ENCODE data around the gene VSTM4. TPM values are rescaled to one million over a fixed set of nuclear protein-coding genes. Genes with fewer than 3 reads are reported as not detected.

The VSTM4 gene
- total and polyA plus RNA-seq, 4 donors, result 2.9 to 49.4 (median 7.2) TPM

DNA sequence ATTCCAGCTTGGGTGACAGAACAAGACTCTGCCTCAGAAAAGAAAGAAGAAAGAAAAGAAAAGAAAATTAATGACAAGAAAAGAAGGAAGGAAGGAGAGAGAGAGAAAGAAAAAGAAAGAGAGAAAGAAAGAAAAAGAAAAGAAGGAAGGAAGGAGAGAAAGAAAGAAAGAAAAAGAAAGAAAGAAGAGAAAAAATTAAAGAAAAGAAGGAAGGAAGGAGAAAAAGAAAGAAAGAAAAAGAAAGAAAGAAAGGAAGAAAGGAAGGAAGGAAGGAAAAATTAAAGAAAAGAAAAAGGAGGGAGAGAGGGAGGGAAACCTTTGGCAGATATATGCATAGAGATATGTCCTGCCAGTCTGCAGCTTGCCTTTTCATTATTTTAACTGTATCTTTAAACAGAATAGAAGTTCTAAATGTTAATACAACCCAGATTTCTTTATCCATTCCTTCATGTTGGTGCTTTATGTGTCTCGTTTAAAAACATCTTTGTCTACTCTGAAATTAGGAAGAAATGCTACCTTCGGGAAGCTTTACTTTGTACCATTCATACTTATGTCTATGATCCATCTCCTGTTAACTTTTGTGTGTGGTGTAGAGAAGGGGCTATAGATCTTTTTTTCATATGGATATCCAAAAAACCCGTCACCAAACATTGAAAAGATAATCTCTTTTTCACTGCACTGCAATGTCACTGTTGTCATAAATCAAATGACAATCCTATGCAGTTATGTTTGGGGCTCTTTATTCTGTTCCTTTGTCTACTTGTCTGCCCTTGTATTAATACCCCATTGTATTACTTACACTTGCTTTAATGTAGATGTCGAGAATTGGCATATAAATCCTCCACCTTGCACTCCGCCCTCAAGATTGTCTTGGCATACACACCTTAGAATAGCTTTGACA, 70.8 kb downstream of the VSTM4 start:
- H3K36me3 ChIP-seq (ENCODE audit: control insufficient read depth in 4 of 4, insufficient read depth in 4 of 4, low read length in 4 of 4), result peaks cover 0 to 20% (median 16%) of the 10 kb centered on the region in 4 donors
- 85 to 93% methylated on average over 5 of the region's 5 CpGs for WGBS, 2 donors
- no peak overlapping the region for H3K27ac ChIP-seq (ENCODE audit: low read depth in 1 of 2, low read length in 1 of 2)
- TF ChIP-seq, protein P1, sequence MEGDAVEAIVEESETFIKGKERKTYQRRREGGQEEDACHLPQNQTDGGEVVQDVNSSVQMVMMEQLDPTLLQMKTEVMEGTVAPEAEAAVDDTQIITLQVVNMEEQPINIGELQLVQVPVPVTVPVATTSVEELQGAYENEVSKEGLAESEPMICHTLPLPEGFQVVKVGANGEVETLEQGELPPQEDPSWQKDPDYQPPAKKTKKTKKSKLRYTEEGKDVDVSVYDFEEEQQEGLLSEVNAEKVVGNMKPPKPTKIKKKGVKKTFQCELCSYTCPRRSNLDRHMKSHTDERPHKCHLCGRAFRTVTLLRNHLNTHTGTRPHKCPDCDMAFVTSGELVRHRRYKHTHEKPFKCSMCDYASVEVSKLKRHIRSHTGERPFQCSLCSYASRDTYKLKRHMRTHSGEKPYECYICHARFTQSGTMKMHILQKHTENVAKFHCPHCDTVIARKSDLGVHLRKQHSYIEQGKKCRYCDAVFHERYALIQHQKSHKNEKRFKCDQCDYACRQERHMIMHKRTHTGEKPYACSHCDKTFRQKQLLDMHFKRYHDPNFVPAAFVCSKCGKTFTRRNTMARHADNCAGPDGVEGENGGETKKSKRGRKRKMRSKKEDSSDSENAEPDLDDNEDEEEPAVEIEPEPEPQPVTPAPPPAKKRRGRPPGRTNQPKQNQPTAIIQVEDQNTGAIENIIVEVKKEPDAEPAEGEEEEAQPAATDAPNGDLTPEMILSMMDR (IDR thresholded peaks at IDR 0.05; ENCODE audit: control extremely low read depth, extremely low read depth), result no peak
- H3K9ac ChIP-seq (ENCODE audit: insufficient read depth in 1 of 2, low read length in 2 of 2), result no peak overlapping the region
- peaks cover 0 to 4% (median 0%) of the 10 kb centered on the region in 5 donors for H3K4me1 ChIP-seq (ENCODE audit: control insufficient read depth in 5 of 5, insufficient read depth in 5 of 5, low read length in 5 of 5)
- H3K4me3 ChIP-seq, result no peak overlapping the region
- ATAC-seq (ENCODE audit: insufficient read depth, low FRiP score) (no peak), DNase-seq (no peak)
- no peaks in the 10 kb centered on the region for H3K9me3 ChIP-seq (ENCODE audit: control insufficient read depth in 4 of 4, insufficient read depth in 3 of 4, low read length in 3 of 4)
- no peaks in the 10 kb centered on the region for H3K27me3 ChIP-seq (ENCODE audit: control insufficient read depth in 3 of 3, insufficient read depth in 3 of 3, low read length in 2 of 3)

DNA sequence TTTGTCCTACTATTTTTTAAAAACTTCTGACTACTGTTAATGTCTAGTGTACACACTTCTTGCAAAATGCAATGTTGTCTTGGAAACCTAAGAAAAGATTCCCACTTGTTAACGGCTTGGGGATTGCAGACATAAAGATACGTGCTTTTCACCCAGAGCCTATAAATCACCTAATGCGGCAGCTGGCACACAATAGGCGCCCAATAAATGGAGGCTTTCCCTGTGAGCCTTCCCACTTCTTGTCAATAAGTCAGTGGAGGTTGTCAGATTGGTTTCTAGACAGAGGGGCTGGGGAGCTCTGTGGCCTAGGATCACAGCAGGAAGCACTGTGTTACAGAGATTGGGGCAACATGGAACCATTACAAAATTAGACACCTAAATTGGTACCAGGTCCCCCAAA, 74.7 kb downstream of the VSTM4 start:
- peaks cover 0 to 3% (median 0%) of the 10 kb centered on the region in 4 donors for H3K9me3 ChIP-seq (ENCODE audit: control insufficient read depth in 4 of 4, insufficient read depth in 3 of 4, low read length in 3 of 4)
- H3K27ac ChIP-seq (ENCODE audit: low read depth in 1 of 2, low read length in 1 of 2), result no peak overlapping the region
- DNase-seq (no peak), ATAC-seq (ENCODE audit: insufficient read depth, low FRiP score) (no peak)
- TF ChIP-seq, protein P1 (IDR thresholded peaks at IDR 0.05; ENCODE audit: control extremely low read depth, extremely low read depth), result no peak
- no peak overlapping the region for H3K9ac ChIP-seq (ENCODE audit: insufficient read depth in 1 of 2, low read length in 2 of 2)
- WGBS, 2 donors, result 95 to 97% methylated on average over 4 of the region's 4 CpGs
- H3K27me3 ChIP-seq (ENCODE audit: control insufficient read depth in 3 of 3, insufficient read depth in 3 of 3, low read length in 2 of 3), result no peaks in the 10 kb centered on the region
- no peaks in the 10 kb centered on the region for H3K4me1 ChIP-seq (ENCODE audit: control insufficient read depth in 5 of 5, insufficient read depth in 5 of 5, low read length in 5 of 5)
- H3K36me3 ChIP-seq (ENCODE audit: control insufficient read depth in 4 of 4, insufficient read depth in 4 of 4, low read length in 4 of 4), result peaks cover 0 to 15% (median 6%) of the 10 kb centered on the region in 4 donors
- no peak overlapping the region for H3K4me3 ChIP-seq

DNA sequence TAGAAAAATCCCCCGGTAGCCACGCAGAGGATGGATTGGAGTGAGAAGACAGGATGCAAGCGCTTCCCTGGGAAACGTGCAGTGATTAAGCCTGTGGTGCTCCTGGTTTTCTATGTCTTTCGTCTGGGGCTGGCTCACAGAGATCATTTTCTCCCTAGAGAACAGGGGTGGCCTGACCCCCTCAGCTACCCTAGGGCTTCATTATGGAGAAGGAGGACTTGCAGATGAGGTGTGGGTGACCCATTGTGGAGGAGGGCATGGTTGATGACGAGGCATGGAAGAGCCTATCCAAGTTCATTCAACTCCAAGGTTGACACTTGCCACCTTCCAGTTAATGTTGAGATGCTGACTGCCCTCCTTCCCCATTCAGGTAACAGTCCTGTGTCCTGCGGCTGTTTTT, 75.9 kb downstream of the VSTM4 start:
- H3K9ac ChIP-seq (ENCODE audit: insufficient read depth in 1 of 2, low read length in 2 of 2), result no peak overlapping the region
- H3K27ac ChIP-seq (ENCODE audit: low read depth in 1 of 2, low read length in 1 of 2), result no peak overlapping the region
- DNase-seq, result no peak
- ATAC-seq (ENCODE audit: insufficient read depth, low FRiP score), result no peak
- 86 to 88% methylated on average over 7 of the region's 7 CpGs for WGBS, 2 donors
- no peaks in the 10 kb centered on the region for H3K4me1 ChIP-seq (ENCODE audit: control insufficient read depth in 5 of 5, insufficient read depth in 5 of 5, low read length in 5 of 5)
- H3K4me3 ChIP-seq, result no peak overlapping the region
- peaks cover 0 to 13% (median 6%) of the 10 kb centered on the region in 4 donors for H3K36me3 ChIP-seq (ENCODE audit: control insufficient read depth in 4 of 4, insufficient read depth in 4 of 4, low read length in 4 of 4)
- H3K9me3 ChIP-seq (ENCODE audit: control insufficient read depth in 4 of 4, insufficient read depth in 3 of 4, low read length in 3 of 4), result peaks cover 0 to 3% (median 1%) of the 10 kb centered on the region in 4 donors
- TF ChIP-seq, protein P1 (IDR thresholded peaks at IDR 0.05; ENCODE audit: control extremely low read depth, extremely low read depth), result no peak
- no peaks in the 10 kb centered on the region for H3K27me3 ChIP-seq (ENCODE audit: control insufficient read depth in 3 of 3, insufficient read depth in 3 of 3, low read length in 2 of 3)
